NCI-H69 (cell line): ENCODE measurements around the gene MIP.
"Not testable (repeated sequence)": the region's sequence is repeated elsewhere in the genome, so short reads cannot be mapped to it uniquely, and the experiment has no call there.

ENCODE experiments used
- DNase-seq: peaks from one replicate; lab custom pipeline; 2025; lab: John Stamatoyannopoulos, UW

The MIP gene

GRCh38 chr12:56454557-56454956 is at the start of gene MIP:
Gene MIP, minus strand, starts transcription at chr12:56454657. Its CDS starts 44 bp downstream, at chr12:56454613.
- no peak for DNase-seq

- not testable (repeated sequence) for DNase-seq
Measured at GRCh38 chr12:56499879-56500278, 45.4 kb upstream of the MIP start.

GRCh38 chr12:56499452-56499851 is 45.0 kb upstream of the MIP start:
- DNase-seq = not testable (repeated sequence)

- DNase-seq = peak; percentile 95
Measured at GRCh38 chr12:56498126-56498902, 43.9 kb upstream of the MIP start.

GRCh38 chr12:56496704-56497103 is 42.2 kb upstream of the MIP start:
- peak; percentile 50 for DNase-seq

GRCh38 chr12:56494481-56494880 is 40.0 kb upstream of the MIP start:
- not testable (repeated sequence) for DNase-seq

- not testable (repeated sequence) for DNase-seq
Measured at GRCh38 chr12:56494106-56494415, 39.6 kb upstream of the MIP start.

GRCh38 chr12:56493409-56494105 is 39.1 kb upstream of the MIP start:
- not testable (repeated sequence) for DNase-seq

GRCh38 chr12:56490360-56490759 is 35.9 kb upstream of the MIP start:
- DNase-seq = no peak

GRCh38 chr12:56488041-56488955 is 33.8 kb upstream of the MIP start, which contains the start of gene GLS2:
Gene GLS2, minus strand, starts transcription at chr12:56488161. Its CDS starts 43 bp downstream, at chr12:56488118.
- DNase-seq = peak; percentile 84

GRCh38 chr12:56487448-56488040 is 33.1 kb upstream of the MIP start:
- DNase-seq = peak; percentile 81

- no peak for DNase-seq
Measured at GRCh38 chr12:56486694-56487093, 32.2 kb upstream of the MIP start.

- no peak for DNase-seq
Measured at GRCh38 chr12:56484566-56484965, 30.1 kb upstream of the MIP start.

GRCh38 chr12:56479625-56480024 is 25.2 kb upstream of the MIP start:
- DNase-seq = no peak

- no peak for DNase-seq
Measured at GRCh38 chr12:56477521-56478225, 23.2 kb upstream of the MIP start.

GRCh38 chr12:56476972-56477432 is 22.5 kb upstream of the MIP start:
- DNase-seq = no peak

GRCh38 chr12:56476143-56476542 is 21.7 kb upstream of the MIP start:
- no peak for DNase-seq

- no peak for DNase-seq
Measured at GRCh38 chr12:56474389-56474788, 19.9 kb upstream of the MIP start.

GRCh38 chr12:56469007-56469930 is 14.8 kb upstream of the MIP start:
- DNase-seq = peak; percentile 57
